SW 1271 (cell line): Measurements from ENCODE around the gene LCTL.
A peak's percentile ranks its signal among the peaks of the same experiment; 100 is the strongest.
"Not testable (repeated sequence)": the region's sequence is repeated elsewhere in the genome, so short reads cannot be mapped to it uniquely, and the experiment has no call there.

Experiments
- DNase-seq, 2 experiments: peaks; one replicate each; lab custom pipeline; 2025; lab: John Stamatoyannopoulos, UW

LCTL gene

DNA sequence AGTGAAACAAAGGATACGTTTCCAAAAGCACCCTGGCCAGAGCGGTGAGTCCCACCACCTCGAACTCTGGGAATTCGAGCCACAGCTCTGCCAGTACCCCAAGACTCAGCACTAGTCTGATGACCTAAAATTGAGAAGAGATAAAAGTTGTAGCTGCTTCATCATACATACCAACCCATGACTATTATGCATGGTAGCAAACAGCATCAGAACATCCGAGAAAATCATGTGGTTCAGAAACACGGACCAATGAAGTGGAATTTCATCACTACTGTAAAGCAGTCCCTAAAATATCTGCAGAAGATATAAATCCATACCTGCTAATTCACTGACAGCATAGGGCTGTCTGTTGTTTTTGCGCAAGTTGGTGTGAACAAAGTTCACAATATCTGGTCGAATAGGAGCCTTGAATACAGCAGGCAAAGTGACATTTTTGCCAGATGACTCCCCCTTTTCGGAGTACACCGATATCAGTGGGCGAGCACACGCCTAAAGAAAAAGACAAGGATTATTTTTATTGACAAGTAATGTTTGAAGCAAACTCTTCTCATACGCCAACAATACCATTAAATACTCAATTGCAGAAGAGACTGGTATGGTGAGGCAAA is 62.7 kb downstream of the LCTL start:
- DNase-seq, result not testable (repeated sequence)

DNA sequence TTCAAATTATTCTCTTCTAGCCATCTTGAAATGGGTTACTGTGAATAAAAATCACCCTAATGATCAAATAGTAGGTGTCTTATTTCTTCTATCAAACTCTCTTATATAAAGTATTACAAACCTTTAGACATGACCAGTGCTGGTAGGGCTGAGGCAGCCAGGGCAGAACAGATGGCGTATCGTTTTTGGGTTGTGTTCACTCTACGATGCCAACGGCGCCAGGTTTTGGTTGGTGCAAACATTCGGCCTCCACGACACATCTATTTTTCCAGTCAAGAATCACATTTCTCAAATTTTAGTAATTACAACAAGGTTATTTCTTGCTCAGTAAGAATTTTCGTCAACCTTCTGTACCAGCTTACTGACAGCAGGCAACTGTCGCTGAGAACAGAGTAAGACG is 63.3 kb downstream of the LCTL start:
- no peak for DNase-seq

DNA sequence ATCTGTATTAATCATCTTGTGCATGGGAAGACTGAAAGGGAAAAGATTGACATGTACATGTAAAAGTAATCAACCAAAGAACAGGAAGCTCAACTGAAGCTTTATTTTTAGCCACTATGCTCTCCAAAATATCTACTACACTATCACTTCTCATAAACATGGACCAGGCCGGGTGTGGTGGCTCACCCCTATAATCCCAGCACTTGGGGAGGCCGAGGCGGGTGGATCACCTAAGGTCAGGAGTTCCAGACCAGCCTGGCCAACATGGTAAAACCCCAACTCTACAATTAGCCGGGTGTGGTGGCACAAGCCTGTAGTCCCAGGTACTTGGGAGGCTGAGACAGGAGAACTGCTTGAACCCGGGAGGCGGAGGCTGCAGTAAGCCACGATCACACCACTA is 65.5 kb downstream of the LCTL start:
- not testable (repeated sequence) for DNase-seq

DNA sequence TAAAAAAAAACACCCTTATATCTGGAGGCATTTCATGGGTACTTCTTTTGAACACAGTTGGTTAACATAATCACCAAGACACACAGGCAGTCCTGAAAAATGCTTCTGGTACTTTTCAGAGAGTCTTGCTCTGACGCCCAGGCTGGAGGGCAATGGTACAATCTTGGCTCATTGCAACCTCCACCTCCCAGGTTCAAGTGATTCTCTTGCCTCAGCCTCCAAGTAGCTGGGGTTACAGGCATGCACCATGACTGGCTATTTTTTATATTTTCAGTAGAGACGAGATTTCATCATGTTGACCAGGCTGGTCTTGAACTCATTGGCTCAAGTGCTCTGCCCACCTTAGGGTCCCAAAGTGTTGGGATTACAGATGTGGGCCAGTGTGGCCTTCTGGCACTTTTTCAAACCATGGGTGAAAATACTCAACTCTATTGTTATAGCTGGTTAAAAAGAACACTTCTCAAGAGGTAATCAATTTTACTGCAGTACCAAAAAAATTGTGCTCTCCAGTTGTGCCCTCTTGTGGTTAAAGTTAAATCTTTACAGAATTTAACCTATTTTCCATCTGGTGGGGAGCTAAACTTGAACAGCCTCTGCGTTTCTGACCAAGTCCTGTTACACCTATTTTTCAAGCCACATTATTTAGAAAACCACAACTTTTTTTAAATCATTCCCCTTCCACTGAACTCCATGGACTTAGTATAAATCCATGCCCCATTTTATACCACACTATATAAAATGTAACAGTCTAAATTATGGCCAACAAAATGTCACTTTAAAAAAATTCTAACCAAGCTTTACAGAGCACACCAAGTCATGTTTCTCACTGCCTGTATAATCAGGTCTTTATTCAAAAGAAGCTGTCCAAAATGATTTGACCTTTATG is 67.1 kb downstream of the LCTL start:
- peak in 1 of 2 experiments; percentile 56 for DNase-seq
